OCI-M1 (cell line): ENCODE measurements around the gene LINC00237.

Experiments
- DNase-seq: peaks from one replicate; lab custom pipeline; 2025; lab: John Stamatoyannopoulos, UW

The LINC00237 gene

GRCh38 chr20:21046413-21047070 is 59.6 kb downstream of the LINC00237 start:
- no peak for DNase-seq
